K562 (cell line): ENCODE measurements around the gene VAMP8. TPM values are rescaled to one million over a fixed set of nuclear protein-coding genes. Genes with fewer than 3 reads are reported as not detected.
A peak's percentile ranks its signal among the peaks of the same experiment; 100 is the strongest.

ENCODE experiments used
- BRF2 ChIP-seq: IDR thresholded peaks from 3 replicates; pipeline ENCODE4 v1.6.1; 2011; ENCODE audit warnings: borderline replicate concordance, mild to moderate bottlenecking; ENCODE audit not compliant: insufficient read length, insufficient read depth
- CHCHD3 ChIP-seq: fragments of 250-450 bp; sonication (Bioruptor Pico); IDR thresholded peaks from 2 replicates; pipeline ENCODE4 v2.1.2; 2022; ENCODE audit warnings: mild to moderate bottlenecking
- ELF4 ChIP-seq: fragments of 450-650 bp; formaldehyde crosslinking; IDR thresholded peaks from 2 replicates; pipeline ENCODE4 v1.4.0; 2022; ENCODE audit warnings: missing genetic modification characterization
- FIP1L1 ChIP-seq: fragments of 200-400 bp; formaldehyde crosslinking; IDR thresholded peaks from 2 replicates; pipeline ENCODE4 v1.6.1; 2018; ENCODE audit warnings: mild to moderate bottlenecking, low read depth, low read length; ENCODE audit not compliant: poor library complexity, severe bottlenecking
- KLF13 ChIP-seq: fragments of 450-650 bp; IDR thresholded peaks from 2 replicates; pipeline ENCODE4 v1.6.1; 2016; ENCODE audit warnings: missing genetic modification characterization, low read depth, mild to moderate bottlenecking, missing compliant biosample characterization, moderate library complexity, borderline replicate concordance
- RNF2 ChIP-seq: sonication (generic); IDR thresholded peaks from 2 replicates; pipeline ENCODE4 v1.6.1; 2016
- TBP ChIP-seq: optimal IDR thresholded peaks from 2 replicates; pipeline ENCODE3; 2011; ENCODE audit warnings: low read depth, low read length, improper control_type of control experiment
- ZNF175 ChIP-seq: fragments of 200-800 bp; sonication (Bioruptor generic); IDR thresholded peaks from 2 replicates; pipeline ENCODE4 v1.6.1; 2016; ENCODE audit warnings: low read depth, mild to moderate bottlenecking, missing genetic modification characterization, missing compliant biosample characterization
- ZNF407 ChIP-seq: fragments of 450-650 bp; IDR thresholded peaks from 2 replicates; pipeline ENCODE4 v1.6.1; 2016; ENCODE audit warnings: low read depth
- ZNF644 ChIP-seq: fragments of 200-800 bp; sonication (Bioruptor generic); IDR thresholded peaks from 2 replicates; pipeline ENCODE4 v1.6.1; 2016; ENCODE audit warnings: low read depth, missing genetic modification characterization, missing compliant biosample characterization
- ZNF717 ChIP-seq: fragments of 250-450 bp; sonication (Bioruptor Pico); IDR thresholded peaks from 2 replicates; pipeline ENCODE4 v1.5.0; 2021
- polyA plus RNA-seq, 8 experiments: library from polyadenylated mRNA; depleted of rRNA in 4 of 8; stranded (reverse) in 5 of 8; unstranded in 3 of 8; fragments of >200 nt; fragmentation: Nextera tagmentation in 2 of 8; fragmentation: Illumina TruSeq in 1 of 8; extraction: Ambion mirVana in 2 of 8; extraction: Trizol in 1 of 8; gene quantifications; 2 replicates each; pipeline versions ENCODE4 v1.2.1 to v1.2.3, GENCODE V29; 2011 to 2014; ENCODE audit warnings: inconsistent platforms in 1 of 8, missing spikeins in 1 of 8
- total RNA-seq, 7 experiments: library from RNA; depleted of rRNA in 6 of 7; stranded (reverse); fragments of >200 nt in 6 of 7; fragmentation: Illumina TruSeq in 2 of 7; extraction: Trizol in 2 of 7; gene quantifications; 2 replicates each; pipeline versions ENCODE4 v1.2.1 to v1.2.3, GENCODE V29; 2011 to 2021; ENCODE audit warnings: low replicate concordance in 1 of 7

VAMP8 gene
- total and polyA plus RNA-seq, 9 of the 15 experiments (the other 6 are each of a cell fraction or from before 2014, with no cell fraction given) = 107 to 571 (median 248) TPM

- TF ChIP-seq ZNF407 = no peak
- TF ChIP-seq FIP1L1 = peak; percentile 1
- TF ChIP-seq ZNF175 (CRISPR knock-in tag) = 0 out of 2 replicates have a peak, but pooled peaks have one; percentile 59
- no peak; the same call in 1 of the 2 replicates for TF ChIP-seq ZNF644 (tag)
- TF ChIP-seq KLF13 = peak; percentile 22
- peak; percentile 59; the same call in 1 of the 2 replicates for TF ChIP-seq ZNF717 (CRISPR knock-in tag)
- no peak for TF ChIP-seq BRF2
- peak; percentile 80 for TF ChIP-seq RNF2
- TF ChIP-seq TBP = no peak
- TF ChIP-seq CHCHD3 (CRISPR knock-in tag) = peak; percentile 75; the same call in 1 of the 2 replicates
- TF ChIP-seq ELF4 (CRISPR knock-in tag) = no peak
These were observed 38.7 kb upstream of the VAMP8 start, which contains the start of gene MAT2A (continued) for GRCh38 chr2:85538507-85539360.
